ENCODE results near the gene VEPH1.

DNA sequence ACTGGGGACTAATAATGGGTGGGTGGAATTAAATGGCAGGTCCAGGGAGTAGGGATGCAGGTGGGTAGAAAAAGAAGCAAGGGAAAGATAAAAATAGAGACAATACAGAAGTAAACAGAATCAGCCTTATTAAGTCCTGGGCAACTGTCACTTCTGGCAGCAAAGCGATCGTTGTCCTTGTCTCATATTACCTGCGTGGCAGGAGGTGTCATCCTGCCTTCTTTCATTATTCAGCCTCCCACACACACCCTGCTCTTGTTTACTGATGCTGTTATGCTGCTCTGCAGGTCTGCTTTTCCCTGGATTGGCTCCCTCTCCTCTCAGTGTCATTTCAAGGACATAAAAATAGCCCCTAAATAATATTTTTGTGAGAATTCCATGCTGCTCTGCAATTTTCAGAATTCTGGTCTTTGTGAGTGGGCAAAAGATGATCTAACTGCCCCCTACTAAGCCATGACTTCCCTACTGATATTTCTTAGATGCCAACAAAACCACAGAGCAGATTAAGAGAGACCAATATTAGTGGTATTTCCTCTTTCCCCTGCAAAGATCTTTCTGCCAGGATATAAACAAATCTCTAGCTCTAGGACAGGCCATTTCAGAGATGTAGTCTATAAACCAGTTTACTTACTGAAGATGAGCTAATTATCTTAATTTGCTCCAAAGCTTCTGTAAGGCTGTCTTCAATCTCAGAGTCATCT, 8.5 kb downstream of the VEPH1 start:
- TF ChIP-seq POLR2A (IDR thresholded peaks at IDR 0.05), result no peak
- TF ChIP-seq, protein P1, sequence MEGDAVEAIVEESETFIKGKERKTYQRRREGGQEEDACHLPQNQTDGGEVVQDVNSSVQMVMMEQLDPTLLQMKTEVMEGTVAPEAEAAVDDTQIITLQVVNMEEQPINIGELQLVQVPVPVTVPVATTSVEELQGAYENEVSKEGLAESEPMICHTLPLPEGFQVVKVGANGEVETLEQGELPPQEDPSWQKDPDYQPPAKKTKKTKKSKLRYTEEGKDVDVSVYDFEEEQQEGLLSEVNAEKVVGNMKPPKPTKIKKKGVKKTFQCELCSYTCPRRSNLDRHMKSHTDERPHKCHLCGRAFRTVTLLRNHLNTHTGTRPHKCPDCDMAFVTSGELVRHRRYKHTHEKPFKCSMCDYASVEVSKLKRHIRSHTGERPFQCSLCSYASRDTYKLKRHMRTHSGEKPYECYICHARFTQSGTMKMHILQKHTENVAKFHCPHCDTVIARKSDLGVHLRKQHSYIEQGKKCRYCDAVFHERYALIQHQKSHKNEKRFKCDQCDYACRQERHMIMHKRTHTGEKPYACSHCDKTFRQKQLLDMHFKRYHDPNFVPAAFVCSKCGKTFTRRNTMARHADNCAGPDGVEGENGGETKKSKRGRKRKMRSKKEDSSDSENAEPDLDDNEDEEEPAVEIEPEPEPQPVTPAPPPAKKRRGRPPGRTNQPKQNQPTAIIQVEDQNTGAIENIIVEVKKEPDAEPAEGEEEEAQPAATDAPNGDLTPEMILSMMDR (IDR thresholded peaks at IDR 0.05), result no peak
